Measurements from ENCODE around the gene PLEKHO2. TPM values are rescaled to one million over a fixed set of nuclear protein-coding genes. Genes with fewer than 3 reads are reported as not detected.
"Not testable (repeated sequence)": the region's sequence is repeated elsewhere in the genome, so short reads cannot be mapped to it uniquely, and the experiment has no call there.

PLEKHO2 gene
- total RNA-seq, 2 experiments from 2014 or later: 32.9 to 33.1 TPM

DNA sequence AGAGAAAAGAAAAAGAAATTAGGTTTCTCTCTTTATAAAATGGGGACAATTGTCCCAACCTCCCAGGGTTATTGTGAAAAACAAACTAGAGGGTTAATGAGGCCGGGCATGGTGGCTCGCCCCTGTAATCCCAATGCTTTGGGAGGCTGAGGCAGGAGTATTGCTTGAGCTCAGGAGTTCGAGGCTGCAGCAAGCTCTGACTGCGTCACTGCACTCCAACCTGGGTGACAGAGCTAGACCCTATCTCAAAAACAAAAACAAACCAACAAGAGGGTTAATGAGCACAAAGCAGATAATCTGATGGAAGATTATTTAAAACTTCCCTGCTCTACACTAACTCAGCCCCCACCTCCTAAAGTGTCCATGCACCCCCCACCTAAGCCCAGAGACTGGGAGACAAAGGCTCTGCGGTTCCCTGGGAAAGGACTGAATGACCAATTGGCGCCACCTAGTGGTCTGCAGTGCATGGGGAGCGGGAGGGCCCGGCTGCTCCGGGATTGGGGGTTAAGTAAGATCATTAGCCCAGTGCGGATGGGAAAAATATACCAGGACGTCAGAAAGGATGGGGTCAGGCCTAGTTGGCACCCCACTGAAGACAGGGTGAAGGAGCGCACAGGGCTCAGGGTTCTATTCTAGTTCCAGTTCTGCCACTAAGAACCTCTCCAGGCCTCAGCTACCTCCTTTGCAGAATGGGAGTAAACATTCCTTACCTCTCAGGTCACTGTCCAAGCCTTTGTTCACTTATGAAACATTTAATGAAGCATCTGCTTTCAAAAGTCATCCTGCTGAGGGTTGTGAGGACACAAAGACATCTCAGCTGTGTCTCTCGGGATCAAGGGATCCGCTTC lies 31.8 kb upstream of the PLEKHO2 start:
- H3K4me3 Mint-ChIP-seq: no peak overlapping the region
- H3K36me3 Mint-ChIP-seq (ENCODE audit: low read depth): no peaks in the 10 kb centered on the region
- ChIA-PET CTCF (interaction anchor here (0.6 to 4.7 kb wide), 39 partner anchors 9 to 1263 kb away, joined by 3 to 52 read pairs (median 4); partner anchors contain the start of gene PIF1), POLR2A (interaction anchor here (0.9 to 2.1 kb wide), 4 partner anchors 13 to 85 kb away, joined by 3 to 6 read pairs (median 4); partner anchors contain the start of gene PIF1)
- H3K9me3 Mint-ChIP-seq: no peaks in the 10 kb centered on the region
- peaks cover 8% of the 10 kb centered on the region for H3K27me3 Mint-ChIP-seq
- H3K4me1 Mint-ChIP-seq: peaks cover 2% of the 10 kb centered on the region
- DNase-seq: peak; percentile 76
- H3K27ac Mint-ChIP-seq: no peak overlapping the region

DNA sequence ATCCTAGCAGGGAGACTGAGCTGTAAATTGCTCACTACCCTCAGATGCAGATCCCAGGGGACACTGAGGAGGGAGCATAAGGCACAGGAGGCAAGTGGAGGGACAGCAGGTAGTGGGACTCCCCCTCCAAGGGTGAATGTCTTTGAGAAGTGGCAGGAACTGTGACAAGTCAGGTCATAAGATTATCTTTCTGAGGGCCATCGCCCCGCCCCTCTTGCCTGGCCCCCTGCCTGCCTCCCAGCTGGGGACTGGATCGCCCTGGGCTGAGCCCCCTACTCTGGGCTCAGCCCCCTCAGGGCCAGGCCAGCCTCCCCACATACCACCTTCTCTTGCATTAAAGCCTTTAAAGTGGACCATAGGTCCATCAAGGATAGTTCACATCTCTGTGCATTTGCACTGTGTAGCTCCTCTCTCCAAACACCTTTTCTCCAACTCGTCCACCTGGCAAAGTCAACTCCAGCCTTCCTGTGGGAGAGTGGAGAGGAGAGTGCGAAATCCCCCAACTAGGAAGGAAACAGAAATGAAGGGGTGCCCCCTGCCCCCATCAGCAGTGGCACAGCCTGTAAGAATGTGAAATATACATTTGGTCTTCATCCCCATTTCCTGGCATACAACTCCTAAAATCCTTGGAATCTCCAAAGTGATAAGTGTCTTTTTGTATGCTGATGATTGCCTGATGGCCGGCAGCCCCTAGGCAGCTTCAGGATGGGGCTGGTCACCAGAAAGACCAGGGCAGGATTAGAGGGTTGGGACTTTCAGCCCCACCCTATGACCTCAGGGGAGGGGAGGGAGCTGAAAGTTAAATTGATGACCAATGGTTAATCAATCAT lies 31.0 kb upstream of the PLEKHO2 start:
- peaks cover 2% of the 10 kb centered on the region for H3K4me1 Mint-ChIP-seq
- no peak overlapping the region for H3K4me3 Mint-ChIP-seq
- POLR2A ChIA-PET: interaction anchor here (0.9 to 2.1 kb wide), 2 partner anchors 12 to 78 kb away, joined by 4 to 6 read pairs; no protein-coding TSS in a partner anchor
- no peak for DNase-seq
- no peaks in the 10 kb centered on the region for H3K9me3 Mint-ChIP-seq
- H3K27me3 Mint-ChIP-seq: peaks cover 8% of the 10 kb centered on the region
- peaks cover 1% of the 10 kb centered on the region for H3K36me3 Mint-ChIP-seq (ENCODE audit: low read depth)
- H3K27ac Mint-ChIP-seq: no peak overlapping the region
- CTCF ChIA-PET: interaction anchor here (0.6 to 4.7 kb wide), 26 partner anchors 8 to 1264 kb away, joined by 3 to 52 read pairs (median 4); partner anchors contain the start of gene PIF1

DNA sequence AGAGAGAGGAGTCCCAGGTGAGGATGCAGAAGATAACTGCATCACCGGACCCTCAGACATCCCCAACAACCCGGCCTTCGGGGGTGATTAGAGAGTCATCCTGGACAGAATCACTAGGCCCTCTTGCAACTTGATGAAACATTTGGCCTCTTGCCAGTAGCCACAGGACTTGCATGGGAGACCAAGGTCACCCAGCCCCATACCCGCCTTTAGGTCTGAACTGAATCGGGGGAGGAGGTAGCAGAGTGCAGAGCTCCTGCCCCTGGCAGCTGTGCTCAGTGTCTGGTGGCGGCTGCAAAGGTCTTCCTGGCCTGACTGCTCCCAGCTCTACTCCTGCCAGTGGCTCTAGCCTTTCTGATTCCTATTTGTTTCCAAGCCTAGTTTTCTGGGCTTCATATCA lies 28.6 kb upstream of the PLEKHO2 start:
- Mint-ChIP-seq H3K36me3 (ENCODE audit: low read depth) (peaks cover 8% of the 10 kb centered on the region), H3K4me3 (no peak overlapping the region), H3K27me3 (peaks cover 8% of the 10 kb centered on the region), H3K4me1 (peaks cover 2% of the 10 kb centered on the region), H3K27ac (no peak overlapping the region), H3K9me3 (no peaks in the 10 kb centered on the region)
- ChIA-PET CTCF (interaction anchor here (0.6 kb wide), 1 partner anchor 24 kb away, joined by 7 read pairs; no protein-coding TSS in a partner anchor), POLR2A (interaction anchor here (2.0 kb wide), 1 partner anchor 12 kb away, joined by 6 read pairs; the partner anchor contains the start of gene PIF1)
- DNase-seq: no peak

DNA sequence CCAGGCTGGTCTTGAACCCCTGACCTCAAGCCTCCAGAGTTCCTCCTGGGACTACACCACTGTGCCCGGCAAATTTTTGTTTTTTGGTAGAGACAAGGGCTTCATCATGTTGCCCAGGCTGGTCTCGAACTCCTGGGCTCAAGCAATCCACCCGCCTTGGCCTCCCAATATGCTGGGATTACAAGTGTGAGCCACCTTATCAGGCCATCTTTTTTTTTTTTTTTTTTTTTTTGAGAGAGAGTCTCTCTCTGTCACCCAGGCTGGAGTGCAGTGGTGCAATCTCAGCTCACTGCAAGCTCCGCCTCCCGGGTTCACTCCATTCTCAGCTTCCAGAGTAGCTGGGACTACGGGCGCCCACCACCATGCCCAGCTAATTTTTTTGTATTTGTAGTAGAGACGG lies 27.4 kb upstream of the PLEKHO2 start:
- not testable (repeated sequence) for H3K4me1 Mint-ChIP-seq, DNase-seq, H3K9me3 Mint-ChIP-seq, H3K27ac Mint-ChIP-seq, H3K27me3 Mint-ChIP-seq, H3K4me3 Mint-ChIP-seq
- CTCF ChIA-PET: interaction anchor here (0.7 to 2.2 kb wide), 3 partner anchors 81 to 254 kb away, joined by 3 to 6 read pairs (median 4); no protein-coding TSS in a partner anchor
- H3K36me3 Mint-ChIP-seq (ENCODE audit: low read depth): peaks cover 18% of the 10 kb centered on the region
- POLR2A ChIA-PET: interaction anchor here (2.0 kb wide), 1 partner anchor 11 kb away, joined by 6 read pairs; the partner anchor contains the start of gene PIF1

DNA sequence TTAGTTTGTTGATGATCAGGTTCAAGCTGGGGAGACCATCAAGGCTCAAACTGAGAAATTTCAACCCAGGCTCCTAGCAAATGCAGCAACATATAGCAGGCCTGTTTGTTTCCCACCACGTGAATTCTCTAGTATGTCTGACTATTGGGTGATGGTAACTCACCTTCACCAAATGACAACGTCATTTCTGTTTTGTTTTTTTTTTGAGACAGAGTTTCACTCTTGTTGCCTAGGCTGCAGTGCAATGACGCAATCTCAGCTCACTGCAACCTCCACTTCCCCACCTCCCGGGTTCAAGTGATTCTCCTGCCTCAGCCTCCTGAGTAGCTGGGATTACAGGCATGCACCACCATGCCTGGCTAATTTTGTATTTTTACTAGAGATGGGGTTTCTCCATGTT lies 26.8 kb upstream of the PLEKHO2 start:
- ChIA-PET CTCF (interaction anchor here (0.7 to 2.2 kb wide), 4 partner anchors 20 to 254 kb away, joined by 3 to 7 read pairs (median 5); no protein-coding TSS in a partner anchor), POLR2A (interaction anchor here (0.8 kb wide), 1 partner anchor 9 kb away, joined by 3 read pairs; no protein-coding TSS in a partner anchor)
- Mint-ChIP-seq H3K27ac (peak overlapping the region; percentile 25), H3K36me3 (ENCODE audit: low read depth) (peaks cover 21% of the 10 kb centered on the region)
- not testable (repeated sequence) for H3K9me3 Mint-ChIP-seq, H3K4me1 Mint-ChIP-seq, DNase-seq, H3K4me3 Mint-ChIP-seq, H3K27me3 Mint-ChIP-seq

DNA sequence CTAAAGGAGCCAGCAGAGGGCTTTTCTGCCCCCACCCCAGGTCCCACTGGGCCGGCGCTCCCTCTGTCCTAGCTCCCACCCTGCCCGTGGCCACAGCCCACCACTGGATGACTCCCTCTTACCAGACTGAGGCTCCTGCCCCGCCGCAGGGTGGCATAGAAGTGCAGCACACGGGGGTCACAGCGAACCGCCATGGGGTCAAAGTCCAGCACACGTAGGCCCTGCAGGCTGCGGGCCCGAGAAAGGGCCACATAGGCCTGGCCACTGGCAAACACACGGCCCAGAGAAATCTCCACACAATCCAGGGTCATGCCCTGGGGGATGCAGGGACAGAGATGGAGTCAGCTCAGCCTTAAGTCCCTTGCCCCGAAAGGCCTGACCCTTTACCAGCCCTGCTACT lies 25.3 kb upstream of the PLEKHO2 start:
- DNase-seq: no peak
- peaks cover 2% of the 10 kb centered on the region for H3K4me1 Mint-ChIP-seq
- POLR2A ChIA-PET: no interaction called here
- H3K27me3 Mint-ChIP-seq: no peaks in the 10 kb centered on the region
- CTCF ChIA-PET: interaction anchor here (2.1 to 2.2 kb wide), 2 partner anchors 19 to 88 kb away, joined by 6 to 7 read pairs; no protein-coding TSS in a partner anchor
- H3K36me3 Mint-ChIP-seq (ENCODE audit: low read depth): peaks cover 27% of the 10 kb centered on the region
- H3K4me3 Mint-ChIP-seq: no peak overlapping the region
- no peaks in the 10 kb centered on the region for H3K9me3 Mint-ChIP-seq
- no peak overlapping the region for H3K27ac Mint-ChIP-seq

DNA sequence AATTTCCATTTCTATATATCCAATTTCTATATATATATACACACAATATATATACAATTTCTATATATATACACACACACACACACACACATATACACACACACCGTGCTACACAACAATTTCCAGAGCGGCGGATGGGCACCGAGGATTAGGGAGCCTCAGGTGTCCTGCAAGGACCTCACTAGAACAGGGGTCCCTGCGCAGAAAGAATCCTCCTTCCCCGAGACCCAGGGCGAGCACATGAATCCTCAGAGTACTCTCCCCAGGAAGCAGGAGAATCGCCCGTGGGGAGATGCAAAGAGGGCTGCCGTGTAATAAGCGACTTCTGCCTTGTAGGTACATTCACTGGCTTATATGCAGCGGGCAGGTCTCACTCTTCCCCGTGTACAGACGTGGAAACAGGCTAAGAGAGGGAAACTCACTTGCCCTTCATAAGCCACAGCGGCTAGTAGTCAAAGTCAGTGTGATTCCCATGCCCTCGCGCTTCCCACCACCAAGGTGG lies 16.7 kb upstream of the PLEKHO2 start:
- H3K4me3 Mint-ChIP-seq: peak overlapping the region; percentile 93
- peaks cover 29% of the 10 kb centered on the region for H3K36me3 Mint-ChIP-seq (ENCODE audit: low read depth)
- peaks cover 39% of the 10 kb centered on the region for H3K4me1 Mint-ChIP-seq
- DNase-seq: peak; percentile 35
- H3K9me3 Mint-ChIP-seq: no peaks in the 10 kb centered on the region
- H3K27me3 Mint-ChIP-seq: no peaks in the 10 kb centered on the region
- POLR2A ChIA-PET: interaction anchor here (0.6 to 2.3 kb wide), 15 partner anchors 11 to 480 kb away, joined by 3 to 45 read pairs (median 5); partner anchors contain the start of genes ANKDD1A and RNU5B-1
- CTCF ChIA-PET: interaction anchor here (1.0 to 2.0 kb wide), 7 partner anchors 9 to 80 kb away, joined by 3 to 34 read pairs (median 8); partner anchors contain the start of gene PLEKHO2
- peak overlapping the region; percentile 89 for H3K27ac Mint-ChIP-seq

DNA sequence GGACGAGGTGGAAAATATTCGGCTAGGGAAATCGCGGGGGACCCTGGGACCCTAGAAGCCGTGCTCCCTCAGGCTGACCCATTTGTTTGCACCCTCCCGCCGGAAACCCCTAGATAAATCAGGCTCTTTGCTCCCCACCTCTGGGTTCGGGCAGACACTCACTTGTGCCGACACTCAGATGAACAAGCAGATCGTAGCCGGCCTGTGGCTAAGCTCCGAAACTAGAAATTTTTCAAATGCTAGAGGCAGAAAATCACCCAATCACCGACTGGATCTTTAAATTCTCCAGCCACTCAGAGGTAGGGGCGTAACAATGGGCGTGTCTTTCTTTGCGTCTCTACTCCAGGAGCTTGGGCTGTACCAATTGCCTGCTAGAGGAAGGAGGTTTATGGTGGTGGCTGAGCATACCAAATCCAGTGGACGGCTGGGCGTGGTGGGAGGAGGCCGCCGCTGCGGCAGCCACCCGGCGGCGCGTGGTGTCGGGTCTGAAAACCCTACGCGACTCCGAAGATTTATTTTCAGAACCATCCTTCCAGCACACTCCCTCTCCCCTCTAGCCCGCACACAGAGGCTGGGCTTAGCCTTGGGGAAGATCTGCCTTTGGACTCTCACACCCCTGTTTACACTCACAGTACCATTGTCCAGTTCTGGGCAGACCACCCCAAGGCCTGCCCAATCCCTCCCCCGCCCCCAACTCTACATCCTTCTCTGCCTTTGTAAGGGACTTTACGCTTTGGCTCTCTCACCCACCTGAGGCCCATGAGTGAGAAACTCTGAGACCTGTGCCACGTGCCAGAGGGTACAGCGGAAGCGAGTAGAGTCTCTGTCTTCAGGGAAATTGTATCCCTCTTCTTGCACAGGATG lies 16.1 kb upstream of the PLEKHO2 start, which contains the start of gene PIF1:
Gene PIF1, minus strand, starts transcription at position 217 of the 864 bp plus-strand sequence. CDS start 1,312 bp downstream, outside the sequence.
- CTCF ChIA-PET: interaction anchor here (0.5 to 2.0 kb wide), 8 partner anchors 9 to 529 kb away, joined by 3 to 34 read pairs (median 6); partner anchors contain the start of gene PLEKHO2
- Mint-ChIP-seq H3K36me3 (ENCODE audit: low read depth) (peaks cover 28% of the 10 kb centered on the region), H3K27ac (peak within 1 kb of the TSS; percentile 89), H3K27me3 (no peaks in the 10 kb centered on the region), H3K4me1 (peaks cover 41% of the 10 kb centered on the region), H3K4me3 (peak within 1 kb of the TSS; percentile 93), H3K9me3 (no peaks in the 10 kb centered on the region)
- DNase-seq: peak; percentile 94
- POLR2A ChIA-PET: interaction anchor here (0.6 to 2.3 kb wide), 18 partner anchors 10 to 479 kb away, joined by 3 to 45 read pairs (median 5); partner anchors contain the start of genes ANKDD1A, PARP16, PDCD7 and RNU5B-1

DNA sequence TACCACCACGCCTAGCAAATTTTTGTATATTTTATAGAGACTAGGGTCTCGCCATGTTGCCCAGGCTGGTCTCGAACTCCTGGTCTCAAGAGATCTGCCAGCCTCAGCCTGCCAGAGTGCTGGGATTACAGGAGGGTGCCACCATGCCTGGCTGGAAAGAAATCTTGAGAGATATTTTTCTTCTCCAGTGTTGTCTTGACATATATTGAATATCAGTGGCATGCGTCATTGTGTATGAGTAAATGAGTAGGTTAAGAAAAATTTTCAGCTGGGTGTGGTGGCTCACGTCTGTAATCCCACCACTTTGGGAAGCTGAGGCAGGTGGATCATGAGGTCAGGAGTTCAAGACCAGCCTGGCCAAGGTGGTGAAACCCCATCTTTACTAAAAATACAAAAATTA lies 12.7 kb upstream of the PLEKHO2 start:
- no peak for DNase-seq
- Mint-ChIP-seq H3K27ac (no peak overlapping the region), H3K4me3 (no peak overlapping the region), H3K4me1 (peaks cover 27% of the 10 kb centered on the region), H3K9me3 (no peaks in the 10 kb centered on the region), H3K36me3 (ENCODE audit: low read depth) (peaks cover 5% of the 10 kb centered on the region), H3K27me3 (no peaks in the 10 kb centered on the region)
- POLR2A ChIA-PET: no interaction called here
- CTCF ChIA-PET: no interaction called here

DNA sequence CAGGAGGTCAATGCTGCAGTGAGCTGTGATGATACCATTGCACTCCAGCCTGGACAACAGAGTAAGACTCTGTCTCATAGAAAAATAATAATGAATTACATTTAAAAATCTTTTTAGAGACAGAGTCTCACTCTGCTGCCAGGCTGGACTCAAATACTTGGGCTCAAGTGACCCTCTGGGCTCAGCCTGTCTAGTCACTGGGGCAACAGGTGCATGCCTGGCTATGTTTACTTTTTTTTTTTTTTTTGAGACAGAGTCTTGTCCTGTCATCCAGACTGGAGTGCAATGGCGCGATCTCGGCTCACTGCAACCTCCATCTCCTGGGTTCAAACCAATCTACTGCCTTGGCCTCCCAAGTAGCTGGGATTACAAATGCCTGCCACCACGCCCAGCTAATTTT lies 8.0 kb upstream of the PLEKHO2 start:
- Mint-ChIP-seq H3K27ac (no peak overlapping the region), H3K4me3 (no peak overlapping the region), H3K27me3 (no peaks in the 10 kb centered on the region), H3K36me3 (ENCODE audit: low read depth) (peaks cover 2% of the 10 kb centered on the region), H3K4me1 (peaks cover 38% of the 10 kb centered on the region), H3K9me3 (no peaks in the 10 kb centered on the region)
- DNase-seq: no peak
- ChIA-PET POLR2A (interaction anchor here (0.6 to 8.1 kb wide), 3 partner anchors 11 to 113 kb away, joined by 3 to 148 read pairs (median 3); no protein-coding TSS in a partner anchor), CTCF (interaction anchor here (0.7 to 8.9 kb wide), 4 partner anchors 8 to 61 kb away, joined by 3 to 105 read pairs (median 3); partner anchors contain the start of gene PIF1)

DNA sequence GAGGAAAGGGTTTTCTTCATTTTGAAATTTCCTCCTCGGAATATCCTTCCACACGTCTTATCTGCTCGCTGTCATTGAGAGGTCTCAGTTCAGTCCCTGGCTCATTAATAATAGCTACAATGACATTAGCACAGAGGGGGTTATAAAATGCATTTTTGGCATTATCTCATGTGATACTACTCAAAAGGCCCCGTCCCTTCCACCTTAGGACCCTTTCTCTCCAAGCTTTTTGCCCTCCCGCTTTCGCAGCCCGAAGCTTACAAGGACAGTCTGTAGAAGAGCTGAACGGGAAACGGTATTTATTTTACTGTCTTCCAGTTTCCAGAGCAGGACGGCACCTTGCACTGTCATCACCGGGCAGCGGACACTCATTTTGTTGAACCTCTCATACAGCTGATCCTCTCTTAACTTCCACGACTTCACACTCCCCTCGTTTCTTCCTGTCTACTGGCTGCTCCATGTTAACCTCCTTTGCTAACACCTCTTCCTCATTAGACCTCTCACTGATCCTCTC lies 5.6 kb upstream of the PLEKHO2 start:
- POLR2A ChIA-PET: interaction anchor here (0.7 to 8.1 kb wide), 5 partner anchors 9 to 67 kb away, joined by 3 to 148 read pairs (median 4); partner anchors contain the start of gene PIF1
- no peak for DNase-seq
- H3K27me3 Mint-ChIP-seq: no peaks in the 10 kb centered on the region
- no peaks in the 10 kb centered on the region for H3K9me3 Mint-ChIP-seq
- CTCF ChIA-PET: interaction anchor here (0.8 to 8.9 kb wide), 22 partner anchors 8 to 173 kb away, joined by 3 to 105 read pairs (median 6); partner anchors contain the start of gene PIF1
- H3K4me1 Mint-ChIP-seq: peaks cover 47% of the 10 kb centered on the region
- H3K27ac Mint-ChIP-seq: peak overlapping the region; percentile 55
- peak overlapping the region; percentile 35 for H3K4me3 Mint-ChIP-seq
- peaks cover 2% of the 10 kb centered on the region for H3K36me3 Mint-ChIP-seq (ENCODE audit: low read depth)

Measured in activated CD4-positive, alpha-beta memory T cell treated with anti-CD3 and anti-CD28 coated beads, Interleukin-2, amount 10 ng/mL, durations not matched to agents 7 days and 5 days (primary cell).